WTC11 (cell line): ENCODE results near the gene RBM26.

Experiments
- CREB1 ChIP-seq: sonication (generic); formaldehyde crosslinking; IDR thresholded peaks from 2 replicates; pipeline ENCODE4 v1.8.0; 2023; ENCODE audit warnings: mild to moderate bottlenecking, missing genetic modification reagents
- GTF2I ChIP-seq: fragments of 250-450 bp; sonication (Bioruptor Pico); conservative IDR thresholded peaks from 2 replicates; pipeline ENCODE4 v1.4.0; 2021; ENCODE audit warnings: mild to moderate bottlenecking
- IRF2 ChIP-seq: sonication (generic); formaldehyde crosslinking; IDR thresholded peaks from 2 replicates; pipeline ENCODE4 v1.8.0; 2022; ENCODE audit warnings: low read depth, missing genetic modification reagents, borderline replicate concordance
- MLX ChIP-seq: sonication (generic); formaldehyde crosslinking; IDR thresholded peaks from 2 replicates; pipeline ENCODE4 v1.8.1; 2023; ENCODE audit warnings: mild to moderate bottlenecking, missing genetic modification reagents, moderate library complexity
- NR2C2 ChIP-seq: sonication (generic); formaldehyde crosslinking; IDR thresholded peaks from 2 replicates; pipeline ENCODE4 v1.8.0; 2022; ENCODE audit warnings: mild to moderate bottlenecking, missing genetic modification reagents
- RELA ChIP-seq: sonication (generic); formaldehyde crosslinking; IDR thresholded peaks from 2 replicates; pipeline ENCODE4 v1.8.1; 2022; ENCODE audit warnings: missing genetic modification reagents, mild to moderate bottlenecking, borderline replicate concordance
- TF ChIP-seq, protein P1 (sequence below): fragments of 200-600 bp; IDR thresholded peaks from 2 replicates; pipeline ENCODE4 v1.8.0; 2022; ENCODE audit warnings: antibody characterized with exemption
- TF ChIP-seq, protein P2 (sequence below): sonication (generic); formaldehyde crosslinking; IDR thresholded peaks from 2 replicates; pipeline ENCODE4 v1.8.0; 2022; ENCODE audit warnings: mild to moderate bottlenecking, missing genetic modification reagents

- TF ChIP-seq, protein P1, sequence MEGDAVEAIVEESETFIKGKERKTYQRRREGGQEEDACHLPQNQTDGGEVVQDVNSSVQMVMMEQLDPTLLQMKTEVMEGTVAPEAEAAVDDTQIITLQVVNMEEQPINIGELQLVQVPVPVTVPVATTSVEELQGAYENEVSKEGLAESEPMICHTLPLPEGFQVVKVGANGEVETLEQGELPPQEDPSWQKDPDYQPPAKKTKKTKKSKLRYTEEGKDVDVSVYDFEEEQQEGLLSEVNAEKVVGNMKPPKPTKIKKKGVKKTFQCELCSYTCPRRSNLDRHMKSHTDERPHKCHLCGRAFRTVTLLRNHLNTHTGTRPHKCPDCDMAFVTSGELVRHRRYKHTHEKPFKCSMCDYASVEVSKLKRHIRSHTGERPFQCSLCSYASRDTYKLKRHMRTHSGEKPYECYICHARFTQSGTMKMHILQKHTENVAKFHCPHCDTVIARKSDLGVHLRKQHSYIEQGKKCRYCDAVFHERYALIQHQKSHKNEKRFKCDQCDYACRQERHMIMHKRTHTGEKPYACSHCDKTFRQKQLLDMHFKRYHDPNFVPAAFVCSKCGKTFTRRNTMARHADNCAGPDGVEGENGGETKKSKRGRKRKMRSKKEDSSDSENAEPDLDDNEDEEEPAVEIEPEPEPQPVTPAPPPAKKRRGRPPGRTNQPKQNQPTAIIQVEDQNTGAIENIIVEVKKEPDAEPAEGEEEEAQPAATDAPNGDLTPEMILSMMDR, result no peak
- TF ChIP-seq NR2C2 (CRISPR knock-in tag), result no peak
- TF ChIP-seq, protein P2, sequence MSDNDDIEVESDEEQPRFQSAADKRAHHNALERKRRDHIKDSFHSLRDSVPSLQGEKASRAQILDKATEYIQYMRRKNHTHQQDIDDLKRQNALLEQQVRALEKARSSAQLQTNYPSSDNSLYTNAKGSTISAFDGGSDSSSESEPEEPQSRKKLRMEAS (CRISPR knock-in tag), result no peak
- no peak for TF ChIP-seq RELA (CRISPR knock-in tag)
- TF ChIP-seq IRF2 (CRISPR knock-in tag), result no peak
- TF ChIP-seq MLX (CRISPR knock-in tag), result no peak
- no peak for TF ChIP-seq GTF2I (CRISPR knock-in tag)
- no peak for TF ChIP-seq CREB1 (CRISPR knock-in tag)
Observed at GRCh38 chr13:79392882-79393563, 13.0 kb downstream of the RBM26 start.
